ENCODE measurements around the gene VSTM2B.

DNA sequence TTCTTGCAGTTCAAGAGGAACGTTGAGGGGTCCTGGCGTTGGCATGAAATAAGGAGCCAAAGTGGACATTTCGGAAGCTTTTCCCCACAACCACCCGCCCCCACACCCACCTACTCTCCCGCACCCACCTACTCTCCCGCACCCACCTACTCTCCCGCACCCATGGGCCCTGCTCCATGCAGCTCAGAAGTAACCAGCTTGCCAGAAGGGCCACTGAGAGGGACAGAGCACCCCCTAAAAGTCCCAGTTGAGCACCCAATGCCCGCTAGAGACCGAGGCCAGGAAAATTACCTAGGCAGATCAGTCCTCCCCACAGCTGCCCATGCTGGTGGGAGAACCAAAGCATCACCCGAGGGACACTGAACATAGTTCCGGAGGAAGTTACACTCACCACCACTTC, 11.8 kb downstream of the VSTM2B start:
- TF ChIP-seq, protein P1, sequence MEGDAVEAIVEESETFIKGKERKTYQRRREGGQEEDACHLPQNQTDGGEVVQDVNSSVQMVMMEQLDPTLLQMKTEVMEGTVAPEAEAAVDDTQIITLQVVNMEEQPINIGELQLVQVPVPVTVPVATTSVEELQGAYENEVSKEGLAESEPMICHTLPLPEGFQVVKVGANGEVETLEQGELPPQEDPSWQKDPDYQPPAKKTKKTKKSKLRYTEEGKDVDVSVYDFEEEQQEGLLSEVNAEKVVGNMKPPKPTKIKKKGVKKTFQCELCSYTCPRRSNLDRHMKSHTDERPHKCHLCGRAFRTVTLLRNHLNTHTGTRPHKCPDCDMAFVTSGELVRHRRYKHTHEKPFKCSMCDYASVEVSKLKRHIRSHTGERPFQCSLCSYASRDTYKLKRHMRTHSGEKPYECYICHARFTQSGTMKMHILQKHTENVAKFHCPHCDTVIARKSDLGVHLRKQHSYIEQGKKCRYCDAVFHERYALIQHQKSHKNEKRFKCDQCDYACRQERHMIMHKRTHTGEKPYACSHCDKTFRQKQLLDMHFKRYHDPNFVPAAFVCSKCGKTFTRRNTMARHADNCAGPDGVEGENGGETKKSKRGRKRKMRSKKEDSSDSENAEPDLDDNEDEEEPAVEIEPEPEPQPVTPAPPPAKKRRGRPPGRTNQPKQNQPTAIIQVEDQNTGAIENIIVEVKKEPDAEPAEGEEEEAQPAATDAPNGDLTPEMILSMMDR (conservative IDR thresholded peaks at IDR 0.05), result no peak
- no peak for TF ChIP-seq ZFX (IDR thresholded peaks at IDR 0.05)

All from C4-2B (cell line).